Measurements from ENCODE around the gene ME3.

DNA sequence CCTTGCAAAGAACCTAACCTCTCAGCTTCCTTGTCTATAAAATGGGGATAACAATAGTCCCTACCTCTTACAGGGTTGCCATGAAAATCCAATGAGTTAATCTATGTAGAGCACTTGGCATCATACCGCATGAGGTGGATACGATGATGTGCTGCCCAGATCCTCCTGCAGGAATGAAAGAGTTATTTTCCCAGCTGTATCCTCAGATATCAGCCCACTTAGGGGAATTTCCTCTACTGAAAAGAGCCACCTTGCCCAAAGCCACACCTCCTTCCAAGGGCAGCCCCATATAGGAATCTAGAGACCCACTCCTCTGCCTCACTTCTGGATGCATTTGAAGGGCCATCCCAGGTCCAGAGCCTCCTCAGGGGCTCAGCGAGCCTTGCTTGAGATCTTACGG is 169.3 kb downstream of the ME3 start:
- TF ChIP-seq CTCF (IDR thresholded peaks at IDR 0.05) (no peak), POLR2A (IDR thresholded peaks at IDR 0.05) (no peak)

All from Peyer's patch (tissue), 4 donors.